Natural killer cell treated with Interleukin-12 subunit alpha and Interleukin-12 subunit beta and Interleukin-15 and Interleukin-18, amount 100 ng/mL, for 72 hours (primary cell): ENCODE measurements around the gene VPS35L. TPM values are rescaled to one million over a fixed set of nuclear protein-coding genes. Genes with fewer than 3 reads are reported as not detected.

Experiments used
- ATAC-seq, 2 donors: fragments of 150-1000 bp; cut with Tn5 transposase in 1 of 2; sonication (Bioruptor Pico), chemical (Tn5 transposase) in 1 of 2; 2 replicates each; pipeline ENCODE4 v1.10.0; 2021
- DNase-seq: peaks from one replicate; pipeline ENCODE4 v3.0.0; 2022; ENCODE audit warnings: low spot score
- H3K27ac Mint-ChIP-seq, 2 donors: 1 replicate in 1 of 2; 2 replicates in 1 of 2; pipeline ENCODE4 v1.8.0; 2022; ENCODE audit warnings: mixed read lengths in 2 of 2, mild to moderate bottlenecking in 1 of 2, moderate library complexity in 1 of 2
- H3K27me3 Mint-ChIP-seq, 2 donors: 1 replicate in 1 of 2; 2 replicates in 1 of 2; pipeline ENCODE4 v1.8.0; 2022; ENCODE audit warnings: mixed read lengths in 2 of 2
- H3K36me3 Mint-ChIP-seq: one replicate; pipeline ENCODE4 v1.8.0; 2022; ENCODE audit warnings: mixed read lengths
- H3K4me1 Mint-ChIP-seq, 2 donors: 1 replicate in 1 of 2; 2 replicates in 1 of 2; pipeline ENCODE4 v1.8.0; 2022; ENCODE audit warnings: low read depth in 2 of 2, mixed read lengths in 2 of 2, mild to moderate bottlenecking in 1 of 2
- H3K4me3 Mint-ChIP-seq: one replicate; pipeline ENCODE4 v1.8.0; 2022; ENCODE audit warnings: mixed read lengths
- H3K9me3 Mint-ChIP-seq: 2 replicates; pipeline ENCODE4 v1.8.0; 2022; ENCODE audit warnings: mixed read lengths
- total RNA-seq, 2 donors: library from RNA; stranded (reverse); gene quantifications; one replicate each; pipeline ENCODE4 v1.2.3, GENCODE V29; 2022

Gene VPS35L
- total RNA-seq, 2 donors from 2014 or later = 41.1 to 52.6 TPM

- no peak for ATAC-seq
- no peaks in the 10 kb centered on the region for H3K9me3 Mint-ChIP-seq
- H3K27me3 Mint-ChIP-seq = peaks cover 7 to 8% of the 10 kb centered on the region in 2 donors
- H3K36me3 Mint-ChIP-seq = no peaks in the 10 kb centered on the region
- H3K27ac Mint-ChIP-seq = no peak overlapping the region
- H3K4me3 Mint-ChIP-seq = no peak overlapping the region
- DNase-seq = no peak
- H3K4me1 Mint-ChIP-seq = no peaks in the 10 kb centered on the region
Observed at GRCh38 chr16:19744670-19745069, 189.2 kb downstream of the VPS35L start.

DNA sequence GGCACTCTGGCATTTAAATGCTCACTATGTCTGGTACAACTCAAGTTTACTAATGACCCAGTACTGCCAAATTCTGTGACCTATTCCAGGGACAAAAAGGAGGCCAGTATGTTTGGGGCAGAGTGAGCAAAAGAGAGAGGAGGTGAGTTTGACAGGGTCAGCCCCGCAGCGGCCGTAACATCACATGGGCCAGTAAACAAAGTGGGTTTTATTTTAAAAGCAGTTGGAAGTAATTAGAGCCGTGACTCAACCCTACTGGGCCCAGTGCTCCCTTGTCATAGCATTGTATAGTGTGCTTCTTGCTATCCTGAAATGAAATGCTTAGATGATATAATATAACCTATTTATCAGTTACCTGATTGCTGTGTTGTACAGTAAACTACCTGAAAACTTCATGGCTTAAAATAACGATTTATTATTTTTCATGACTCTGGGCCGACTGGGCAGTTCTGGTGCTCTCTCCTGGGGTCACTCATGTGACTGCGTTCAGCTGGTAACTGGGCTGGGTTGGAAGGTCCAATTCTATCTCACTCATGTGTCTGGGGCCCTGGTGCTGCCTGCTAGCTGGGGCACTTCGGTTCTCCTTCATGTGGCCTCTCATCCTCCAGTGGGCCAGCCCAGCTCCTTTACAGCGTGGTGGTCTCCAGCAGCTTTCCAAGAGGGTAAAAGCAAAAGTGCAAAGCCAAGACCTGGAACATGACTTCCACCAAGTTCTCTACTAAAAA is 189.9 kb downstream of the VPS35L start:
- Mint-ChIP-seq H3K4me1 (no peaks in the 10 kb centered on the region), H3K36me3 (no peaks in the 10 kb centered on the region), H3K9me3 (no peaks in the 10 kb centered on the region), H3K27ac (no peak overlapping the region), H3K27me3 (peaks cover under 1% of the 10 kb centered on the region in 2 donors), H3K4me3 (no peak overlapping the region)
- DNase-seq (no peak), ATAC-seq (no peak)

GRCh38 chr16:19746561-19746960 is 191.1 kb downstream of the VPS35L start:
- Mint-ChIP-seq H3K27me3 (no peaks in the 10 kb centered on the region), H3K4me1 (no peaks in the 10 kb centered on the region), H3K4me3 (no peak overlapping the region), H3K27ac (no peak overlapping the region), H3K36me3 (no peaks in the 10 kb centered on the region), H3K9me3 (no peaks in the 10 kb centered on the region)
- ATAC-seq = no peak
- no peak for DNase-seq

DNA sequence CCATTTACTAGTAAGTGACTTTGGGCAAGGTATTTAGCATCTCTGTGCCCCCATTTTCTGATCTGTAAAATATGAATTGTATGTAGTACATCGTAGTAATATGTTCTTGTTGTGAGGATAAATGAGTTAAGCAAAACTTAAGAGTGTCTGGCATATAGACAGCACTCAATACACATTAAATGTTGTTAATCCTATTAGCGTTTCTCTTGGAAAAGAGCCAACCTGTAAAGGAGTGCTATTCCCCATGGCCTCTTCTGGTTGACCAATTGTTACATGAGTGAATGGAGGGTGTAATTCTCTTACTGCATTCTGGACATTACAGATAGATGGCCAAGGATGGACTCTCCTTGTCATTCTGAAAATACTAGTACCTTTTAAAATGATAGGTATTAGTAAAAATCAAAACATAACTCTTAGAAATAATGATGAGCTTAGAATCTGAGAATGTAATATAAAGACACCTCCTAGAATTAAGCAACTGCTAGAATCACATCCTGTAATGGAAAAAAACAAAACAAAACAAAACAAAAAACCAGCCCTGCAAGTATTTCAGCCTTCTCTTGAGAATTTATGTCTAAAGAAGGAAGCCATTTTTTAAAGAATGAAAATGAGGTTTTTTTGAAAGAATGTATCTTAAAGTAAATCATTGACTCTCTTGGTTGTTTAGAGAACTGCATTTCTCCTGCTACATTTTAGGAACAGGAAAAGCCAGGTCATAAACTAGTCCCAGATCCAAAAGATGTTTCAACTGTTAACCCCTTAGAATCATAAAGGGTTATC is 193.1 kb downstream of the VPS35L start:
- DNase-seq = no peak
- Mint-ChIP-seq H3K36me3 (no peaks in the 10 kb centered on the region), H3K9me3 (no peaks in the 10 kb centered on the region), H3K27me3 (no peaks in the 10 kb centered on the region), H3K27ac (no peak overlapping the region), H3K4me1 (no peaks in the 10 kb centered on the region), H3K4me3 (no peak overlapping the region)
- ATAC-seq = no peak

- H3K27me3 Mint-ChIP-seq = no peaks in the 10 kb centered on the region
- H3K36me3 Mint-ChIP-seq = no peaks in the 10 kb centered on the region
- H3K9me3 Mint-ChIP-seq = no peaks in the 10 kb centered on the region
- no peak for DNase-seq
- no peaks in the 10 kb centered on the region for H3K4me1 Mint-ChIP-seq
- H3K27ac Mint-ChIP-seq = no peak overlapping the region
- ATAC-seq = no peak
- H3K4me3 Mint-ChIP-seq = no peak overlapping the region
Observed at GRCh38 chr16:19749571-19750080, 194.1 kb downstream of the VPS35L start.

Other genes starting within 250 kb of the VPS35L start
- not detected for gene TMC5, start 137.8 kb upstream of the VPS35L start, total RNA-seq
- gene GDE1, start 33.6 kb upstream of the VPS35L start, total RNA-seq = 10 to 100 TPM; 26.6 to 29.3 TPM
- 10 to 100 TPM; 19.4 to 28.9 TPM for gene CCP110, start 31.8 kb upstream of the VPS35L start, total RNA-seq
- gene KNOP1, start 162.5 kb downstream of the VPS35L start, total RNA-seq = 10 to 100 TPM; 16.8 to 32.8 TPM
- 1 to 10 TPM in 1 of 2 donors, under 1 TPM in 1; 0.74 to 3.3 TPM for gene IQCK, start 162.6 kb downstream of the VPS35L start, total RNA-seq